NCI-H2227 (cell line): Measurements from ENCODE around the gene RASA1.

Experiments
- DNase-seq: peaks from one replicate; lab custom pipeline; 2025; ENCODE audit not compliant: unreplicated experiment; lab: John Stamatoyannopoulos, UW

RASA1 gene

DNA sequence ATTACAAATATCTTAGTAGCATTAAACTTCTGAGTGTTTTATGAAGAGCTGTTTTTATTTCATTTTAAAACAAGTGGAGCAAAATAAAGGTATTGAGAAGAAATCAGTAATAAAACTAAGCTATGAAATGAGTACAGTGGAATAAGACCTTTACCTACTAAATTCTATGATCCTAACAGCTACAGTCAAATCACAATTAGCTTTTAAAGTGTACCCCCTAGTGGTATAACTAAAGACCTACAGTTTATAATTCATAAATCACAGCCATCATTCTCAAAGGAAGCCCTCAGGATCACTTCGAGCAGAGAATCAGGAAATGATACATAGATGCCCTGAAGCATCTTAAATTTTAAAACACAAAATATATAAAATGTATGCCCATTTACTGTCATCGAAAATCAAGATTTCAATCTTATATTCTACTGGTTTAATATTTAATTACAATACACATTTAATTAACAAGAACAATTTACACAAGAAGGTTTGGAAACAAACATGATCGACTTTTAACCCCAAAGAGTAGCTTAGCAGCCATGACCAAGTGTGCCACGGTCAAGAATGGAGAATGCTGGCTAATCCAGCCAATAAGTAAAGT lies 132.7 kb downstream of the RASA1 start:
- DNase-seq = peak; percentile 34

- DNase-seq = no peak
These were observed 133.9 kb downstream of the RASA1 start for GRCh38 chr5:87401626-87402025.

DNA sequence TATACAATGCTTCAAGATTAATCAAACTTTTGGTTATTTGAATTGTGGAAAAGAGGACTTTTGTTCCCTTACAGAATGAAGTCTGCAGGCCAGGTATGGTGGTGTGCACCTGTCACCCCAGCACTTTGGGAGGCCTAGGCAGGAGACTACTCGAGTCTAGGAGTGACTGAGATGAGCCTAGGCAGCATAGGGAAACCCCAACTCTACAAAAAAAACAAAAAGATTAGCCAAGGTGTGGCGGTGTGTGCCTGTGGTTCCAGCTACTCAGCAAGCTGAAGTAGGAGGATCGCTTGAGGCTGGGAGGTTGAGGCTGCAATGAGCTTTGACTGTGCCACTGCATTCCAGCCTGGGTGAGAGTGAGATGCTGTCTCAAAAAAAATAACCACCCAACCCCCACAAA lies 135.7 kb downstream of the RASA1 start:
- no peak for DNase-seq

- no peak for DNase-seq
These were observed 136.2 kb downstream of the RASA1 start for GRCh38 chr5:87403899-87404298.

DNA sequence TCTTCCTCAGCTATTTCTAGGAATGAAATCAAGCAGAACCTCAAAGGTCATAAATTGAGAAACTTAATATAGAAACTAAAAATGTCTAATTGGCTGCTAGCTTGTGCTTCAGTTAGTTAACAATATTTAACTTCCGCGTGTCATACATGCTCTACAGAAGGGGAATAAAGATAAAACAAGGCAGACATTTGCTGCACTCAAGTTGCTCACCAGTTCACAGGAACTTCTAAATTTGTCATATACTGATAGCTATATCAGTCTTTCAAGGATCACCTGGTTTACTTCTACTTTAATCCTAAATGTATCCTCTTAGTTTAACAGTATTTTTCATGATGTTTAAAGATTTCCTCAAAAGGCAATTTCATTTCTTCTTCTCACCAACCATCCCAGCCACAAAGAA lies 136.7 kb downstream of the RASA1 start:
- DNase-seq = no peak

GRCh38 chr5:87405472-87406155 lies 137.9 kb downstream of the RASA1 start:
- no peak for DNase-seq

- DNase-seq = no peak
These were observed 140.5 kb downstream of the RASA1 start for GRCh38 chr5:87408204-87408603.

- DNase-seq = no peak
These were observed 143.2 kb downstream of the RASA1 start for GRCh38 chr5:87410931-87411330.

GRCh38 chr5:87411586-87411972 lies 143.9 kb downstream of the RASA1 start:
- DNase-seq = no peak

DNA sequence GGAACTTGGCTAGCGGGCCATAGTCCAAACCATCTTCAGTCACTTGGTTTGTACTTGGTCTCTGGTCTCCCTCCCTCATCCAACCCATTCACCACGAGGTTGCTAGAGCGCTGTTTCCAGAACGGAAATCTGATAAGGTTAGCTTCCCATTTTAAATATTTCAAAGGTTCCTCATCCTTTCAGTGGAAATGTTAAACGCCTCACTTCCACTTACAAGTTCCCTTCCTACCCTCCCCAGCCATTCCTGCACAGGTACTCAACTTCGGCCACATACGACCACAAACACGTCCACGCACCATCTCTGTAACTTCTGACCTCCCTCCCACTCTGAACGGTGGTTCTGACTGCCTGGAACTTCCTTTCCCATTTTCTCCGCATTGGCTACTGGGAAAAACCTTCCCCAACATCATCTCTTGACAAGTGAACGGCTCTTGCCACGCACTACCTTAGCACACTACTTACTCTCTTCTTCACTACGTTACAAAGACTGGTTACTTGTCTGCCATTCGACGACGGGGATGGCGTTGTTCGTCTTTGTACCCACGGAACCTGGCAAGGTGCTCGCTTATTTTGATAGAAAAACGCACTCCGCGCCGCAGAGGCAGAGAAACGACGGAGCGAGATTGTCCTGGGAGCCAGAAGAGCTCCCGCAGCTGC lies 144.4 kb downstream of the RASA1 start:
- DNase-seq = peak; percentile 49

GRCh38 chr5:87412630-87413342 lies 145.1 kb downstream of the RASA1 start, which contains the start of gene CCNH:
TSS of gene CCNH (minus strand) at chr5:87412930. CDS start at chr5:87412794, 136 bp downstream.
- DNase-seq = peak; percentile 98

DNA sequence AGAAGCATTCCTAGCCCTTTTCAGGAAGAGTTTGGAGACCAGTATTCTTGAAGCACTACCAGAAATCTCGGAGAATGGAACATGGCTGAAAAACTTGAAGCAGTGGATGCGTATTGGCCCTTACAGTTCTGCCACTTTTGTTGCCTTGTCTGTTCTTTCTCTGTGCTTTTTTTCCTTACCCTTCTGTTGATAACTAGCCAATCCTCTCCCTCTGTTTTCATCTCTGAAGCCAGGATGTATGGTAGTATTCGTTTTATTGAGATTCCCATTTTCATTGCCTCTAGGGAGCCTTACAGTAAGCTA lies 145.6 kb downstream of the RASA1 start:
- DNase-seq = peak; percentile 14

GRCh38 chr5:87418506-87418905 lies 150.8 kb downstream of the RASA1 start:
- DNase-seq = no peak

DNA sequence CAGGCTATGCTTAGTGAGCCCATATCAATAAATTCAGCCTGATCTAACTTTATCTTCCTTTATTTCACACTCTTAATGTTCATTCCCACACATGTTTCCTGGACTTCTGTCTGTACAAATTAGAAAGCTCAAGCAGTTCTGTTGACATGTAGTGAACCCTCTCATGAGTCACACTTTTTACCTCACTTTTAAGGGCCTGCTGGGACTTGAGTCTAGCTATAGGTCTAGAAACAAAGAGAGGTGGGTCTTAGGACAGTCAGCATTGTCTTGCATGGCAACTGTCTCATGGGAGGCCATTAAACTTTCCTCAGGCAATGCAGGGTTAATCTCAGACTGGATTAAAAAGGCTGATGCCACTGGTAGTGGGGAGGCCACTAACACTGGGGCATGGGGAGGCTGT lies 153.6 kb downstream of the RASA1 start:
- DNase-seq = no peak

DNA sequence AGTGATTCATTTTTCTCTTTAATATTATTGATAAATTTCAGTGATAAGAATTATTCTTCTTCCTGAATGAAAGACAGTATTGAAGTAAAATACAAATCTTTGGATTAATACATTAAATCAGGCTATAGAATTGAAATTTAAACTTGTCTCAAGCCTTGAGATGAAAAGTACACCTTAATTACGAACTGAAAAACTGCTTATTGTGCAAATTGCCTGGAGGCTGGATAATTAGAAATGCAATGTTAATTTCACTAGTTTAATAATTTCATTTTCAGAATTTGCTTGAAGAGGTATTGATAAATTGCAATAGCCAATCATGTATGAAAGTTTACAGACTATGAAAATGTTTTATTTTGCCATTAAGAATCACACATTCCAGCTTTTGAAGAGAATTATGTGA lies 156.1 kb downstream of the RASA1 start:
- DNase-seq = no peak

DNA sequence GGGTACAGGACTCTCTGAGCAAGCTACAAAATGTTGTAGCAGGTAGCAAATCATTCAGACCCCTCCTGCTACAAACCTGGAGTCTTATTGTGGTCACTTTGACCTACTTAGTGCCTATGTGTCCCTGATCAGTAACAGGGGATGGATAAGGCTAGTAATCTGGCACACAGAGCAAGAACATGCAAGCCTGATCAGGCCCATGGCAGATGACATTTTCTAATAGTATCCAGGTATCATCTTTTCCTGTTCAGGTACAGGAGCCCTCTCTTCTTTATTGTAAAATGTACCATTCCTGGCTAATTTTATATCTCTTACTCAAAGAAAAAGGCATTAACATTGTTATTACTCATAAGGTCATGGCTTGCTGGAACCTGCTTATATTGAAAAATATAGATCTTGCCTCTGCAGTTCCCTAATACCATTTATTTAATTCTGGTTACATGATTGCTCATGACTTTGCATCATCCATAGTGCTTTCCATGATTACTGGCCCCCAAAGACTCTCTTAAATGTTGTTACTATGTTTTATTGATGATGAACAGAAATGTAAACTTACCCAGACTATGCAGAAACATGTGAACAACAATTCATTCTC lies 163.3 kb downstream of the RASA1 start:
- DNase-seq = no peak

DNA sequence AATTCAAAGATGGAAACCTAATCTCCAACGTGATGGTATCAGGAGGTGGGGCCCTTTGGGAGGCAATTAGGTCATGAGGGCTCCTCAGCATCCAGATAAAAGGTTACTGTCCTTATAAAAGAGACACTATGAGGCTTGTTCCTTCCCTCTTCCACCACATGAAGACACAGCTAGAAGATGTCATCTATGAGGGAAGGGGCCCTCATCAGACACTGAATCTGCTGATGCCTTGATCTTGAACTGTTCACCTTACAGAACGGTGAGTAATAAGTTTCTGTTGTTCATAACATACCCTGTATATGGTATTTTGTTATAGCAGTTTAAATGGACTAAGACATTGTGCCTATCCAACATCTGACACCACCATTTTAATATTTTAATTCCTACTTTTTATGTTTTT lies 164.8 kb downstream of the RASA1 start:
- DNase-seq = no peak

DNA sequence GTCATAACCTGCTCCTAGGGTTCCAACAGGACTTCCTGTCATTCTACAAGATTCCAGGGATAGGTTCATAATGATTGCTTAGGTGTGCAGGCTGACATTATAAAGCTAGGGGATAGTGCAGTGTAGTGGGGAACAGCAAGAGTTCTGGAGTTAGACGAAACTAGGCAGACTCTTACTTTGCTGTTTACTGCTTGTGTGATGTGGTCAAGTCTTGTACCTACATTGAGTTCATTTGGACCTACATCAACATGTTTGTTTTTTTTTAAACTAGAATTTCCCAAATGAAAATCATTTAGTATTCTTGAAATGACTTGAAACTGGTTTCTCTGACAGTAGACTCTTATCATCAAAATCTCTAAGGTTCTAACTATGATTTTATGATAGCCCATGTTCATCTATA lies 166.3 kb downstream of the RASA1 start:
- no peak for DNase-seq

GRCh38 chr5:87434461-87434860 lies 166.8 kb downstream of the RASA1 start:
- no peak for DNase-seq

DNA sequence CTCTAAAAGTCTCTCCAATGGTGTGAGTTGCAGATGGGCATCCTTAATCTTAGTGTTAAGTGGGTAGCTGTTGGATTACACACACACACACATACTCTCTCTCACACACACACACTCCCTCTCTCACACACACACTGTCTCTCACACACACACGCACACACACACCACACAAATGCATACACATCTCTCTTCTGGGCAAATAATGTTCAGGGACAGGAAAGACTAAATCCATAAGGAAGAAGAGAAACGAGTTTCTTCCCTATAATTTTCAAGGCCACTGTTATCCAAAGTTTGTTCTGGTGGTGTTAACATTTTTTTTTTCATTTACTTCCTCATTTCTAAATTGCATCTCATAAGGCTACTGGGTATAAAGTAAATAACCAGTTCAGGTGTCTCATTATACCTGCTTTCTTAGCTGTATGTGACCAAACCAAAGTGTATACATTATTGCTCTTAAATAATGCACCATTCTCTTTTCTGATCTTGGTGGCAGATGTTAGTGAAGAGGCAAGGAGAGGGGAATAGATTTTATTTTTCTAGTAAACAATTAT lies 167.5 kb downstream of the RASA1 start:
- no peak for DNase-seq

DNA sequence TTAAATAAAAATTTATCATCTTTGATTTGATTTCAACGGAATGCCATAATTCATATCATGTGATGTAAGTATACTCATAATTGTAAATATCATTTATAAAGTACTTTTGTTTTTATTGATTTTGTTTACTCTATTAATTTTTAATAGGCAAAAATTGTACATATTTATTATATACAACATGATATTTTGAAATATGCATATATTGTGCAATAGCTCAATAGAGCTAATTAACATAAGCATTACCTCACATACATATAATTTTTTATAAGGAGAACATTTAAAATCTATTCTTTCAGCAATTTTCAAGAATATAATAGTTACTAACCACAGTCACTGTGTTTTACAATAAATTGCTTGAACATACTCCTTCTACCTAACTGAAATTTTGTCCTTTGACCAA lies 170.0 kb downstream of the RASA1 start:
- DNase-seq = no peak
